Measurements from ENCODE around the gene NUS1.

DNA sequence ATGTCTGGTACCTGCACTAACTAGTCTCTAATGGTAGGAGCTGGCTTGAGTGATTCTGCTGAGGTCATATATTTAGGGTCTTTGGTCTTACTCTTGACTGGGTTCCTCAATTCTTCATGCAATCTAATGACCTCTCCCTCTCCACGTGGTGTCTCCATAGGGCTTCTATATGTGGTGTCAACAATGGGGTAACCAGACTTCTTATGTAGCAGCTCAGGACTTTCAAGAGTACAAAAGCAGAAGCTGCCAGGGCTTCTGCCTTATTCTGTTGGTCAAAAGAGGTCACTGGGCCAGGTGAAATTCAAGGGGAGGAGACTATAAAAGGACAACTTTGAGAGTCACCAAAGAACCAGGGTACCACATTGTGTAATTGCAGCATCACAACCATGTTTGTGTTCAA lies 54.3 kb downstream of the NUS1 start:
- TF ChIP-seq ZNF24 (IDR thresholded peaks at IDR 0.05) (no peak), BRCA1 (IDR thresholded peaks at IDR 0.05; ENCODE audit: low read depth, low read length) (no peak), BACH1 (IDR thresholded peaks at IDR 0.05; ENCODE audit: borderline replicate concordance) (no peak), EP300 (IDR thresholded peaks at IDR 0.05; ENCODE audit: borderline replicate concordance in 1 of 2, control insufficient read depth in 1 of 2, low read depth in 2 of 2, low read length in 2 of 2) (no peak)
